ENCODE measurements around the gene TDO2. TPM values are rescaled to one million over a fixed set of nuclear protein-coding genes. Genes with fewer than 3 reads are reported as not detected.

TDO2 gene
- total RNA-seq, 1 donor from 2014 or later, result not detected

- no peak overlapping the region for H3K4me3 Mint-ChIP-seq (ENCODE audit: unreplicated experiment)
- H3K4me1 Mint-ChIP-seq (ENCODE audit: low read depth), result peaks cover 15% of the 10 kb centered on the region
- TF ChIP-seq, protein P1, sequence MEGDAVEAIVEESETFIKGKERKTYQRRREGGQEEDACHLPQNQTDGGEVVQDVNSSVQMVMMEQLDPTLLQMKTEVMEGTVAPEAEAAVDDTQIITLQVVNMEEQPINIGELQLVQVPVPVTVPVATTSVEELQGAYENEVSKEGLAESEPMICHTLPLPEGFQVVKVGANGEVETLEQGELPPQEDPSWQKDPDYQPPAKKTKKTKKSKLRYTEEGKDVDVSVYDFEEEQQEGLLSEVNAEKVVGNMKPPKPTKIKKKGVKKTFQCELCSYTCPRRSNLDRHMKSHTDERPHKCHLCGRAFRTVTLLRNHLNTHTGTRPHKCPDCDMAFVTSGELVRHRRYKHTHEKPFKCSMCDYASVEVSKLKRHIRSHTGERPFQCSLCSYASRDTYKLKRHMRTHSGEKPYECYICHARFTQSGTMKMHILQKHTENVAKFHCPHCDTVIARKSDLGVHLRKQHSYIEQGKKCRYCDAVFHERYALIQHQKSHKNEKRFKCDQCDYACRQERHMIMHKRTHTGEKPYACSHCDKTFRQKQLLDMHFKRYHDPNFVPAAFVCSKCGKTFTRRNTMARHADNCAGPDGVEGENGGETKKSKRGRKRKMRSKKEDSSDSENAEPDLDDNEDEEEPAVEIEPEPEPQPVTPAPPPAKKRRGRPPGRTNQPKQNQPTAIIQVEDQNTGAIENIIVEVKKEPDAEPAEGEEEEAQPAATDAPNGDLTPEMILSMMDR (IDR thresholded peaks at IDR 0.05), result no peak
- no peaks in the 10 kb centered on the region for H3K36me3 Mint-ChIP-seq (ENCODE audit: low read depth)
- H3K9me3 Mint-ChIP-seq (ENCODE audit: low read depth), result no peaks in the 10 kb centered on the region
- no peak overlapping the region for H3K27ac Mint-ChIP-seq (ENCODE audit: unreplicated experiment)
- DNase-seq (ENCODE audit: low spot score), result no peak
- H3K27me3 Mint-ChIP-seq (ENCODE audit: low read depth), result no peaks in the 10 kb centered on the region
These were observed 62.7 kb downstream of the TDO2 start for GRCh38 chr4:155966171-155966570.

- no peak for DNase-seq (ENCODE audit: low spot score)
- TF ChIP-seq, protein P1 (IDR thresholded peaks at IDR 0.05), result no peak
- no peaks in the 10 kb centered on the region for H3K27me3 Mint-ChIP-seq (ENCODE audit: low read depth)
- H3K9me3 Mint-ChIP-seq (ENCODE audit: low read depth), result no peaks in the 10 kb centered on the region
- H3K4me3 Mint-ChIP-seq (ENCODE audit: unreplicated experiment), result no peak overlapping the region
- H3K27ac Mint-ChIP-seq (ENCODE audit: unreplicated experiment), result no peak overlapping the region
- peaks cover 14% of the 10 kb centered on the region for H3K4me1 Mint-ChIP-seq (ENCODE audit: low read depth)
- no peaks in the 10 kb centered on the region for H3K36me3 Mint-ChIP-seq (ENCODE audit: low read depth)
These were observed 63.4 kb downstream of the TDO2 start for GRCh38 chr4:155966731-155967395.

Other genes starting within 250 kb of the TDO2 start
- 29.4 to 33.9 TPM (median 30.9 TPM) in 3 replicates for gene GUCY1A1, start 236.8 kb upstream of the TDO2 start, total RNA-seq
- gene GUCY1B1, start 144.7 kb upstream of the TDO2 start, total RNA-seq, result 13.7 to 21.5 TPM (median 20.5 TPM) in 3 replicates
- not detected in 3 replicates for gene ASIC5, start 37.4 kb upstream of the TDO2 start, total RNA-seq
- 7.2 to 13.9 TPM (median 7.5 TPM) in 3 replicates for gene CTSO, start 50.2 kb downstream of the TDO2 start, total RNA-seq

Data from chondrocyte (in vitro differentiated cells).